IMR-90 (cell line): ENCODE measurements around the gene DISC1. TPM values are rescaled to one million over a fixed set of nuclear protein-coding genes. Genes with fewer than 3 reads are reported as not detected.

Experiments
- ATAC-seq: fragments of 200-7000 bp; cut with Tn5 transposase; 2 replicates; pipeline ENCODE4 v1.9.1; 2020; ENCODE audit warnings: low read depth, mild to moderate bottlenecking, moderate library complexity
- BruUV-seq: library from RNA; stranded (reverse); fragments of 400-500 nt; replicated peaks from 2 replicates; lab custom pipeline; 2021; lab: Mats Ljungman, UMichigan
- CTCF ChIA-PET: fragments of 300-600 bp; formaldehyde crosslinking; extraction: SDS; loops from one replicate; lab custom pipeline; 2021; ENCODE audit warnings: antibody characterized with exemption; lab: Yijun Ruan, JAX
- POLR2A ChIA-PET: fragments of 300-600 bp; sonication (Branson Sonifier 250); formaldehyde crosslinking; loops from one replicate; lab custom pipeline; 2022; ENCODE audit warnings: antibody characterized with exemption; ENCODE audit not compliant: unreplicated experiment; lab: Charles Lee
- DNase-seq: peaks from one replicate; pipeline ENCODE4 v3.0.0; 2013
- H2AFZ ChIP-seq: replicated peaks from 2 replicates; pipeline ENCODE3; 2013; ENCODE audit warnings: low read length, mild to moderate bottlenecking; ENCODE audit not compliant: poor library complexity
- H2AK5ac ChIP-seq: 2 replicates; pipeline ENCODE4 v1.6.1; 2013; ENCODE audit warnings: low read depth, low read length, inconsistent platforms
- H2AK9ac ChIP-seq: replicated peaks from 2 replicates; pipeline ENCODE3; 2013; ENCODE audit warnings: mild to moderate bottlenecking, low read depth, low read length, moderate library complexity; ENCODE audit not compliant: poor library complexity
- H2BK120ac ChIP-seq: 2 replicates; pipeline ENCODE4 v1.6.1; 2013; ENCODE audit warnings: low read depth, low read length, inconsistent platforms
- H2BK15ac ChIP-seq: 3 replicates; pipeline ENCODE4 v1.6.1; 2013; ENCODE audit warnings: low read depth, low read length, inconsistent platforms
- H2BK20ac ChIP-seq: 2 replicates; pipeline ENCODE4 v1.6.1; 2013; ENCODE audit warnings: low read depth, mild to moderate bottlenecking, inconsistent platforms, low read length, moderate library complexity
- H2BK5ac ChIP-seq: 2 replicates; pipeline ENCODE4 v1.6.1; 2013; ENCODE audit warnings: mild to moderate bottlenecking, low read depth, low read length, inconsistent platforms; ENCODE audit not compliant: poor library complexity, severe bottlenecking
- H3K14ac ChIP-seq: replicated peaks from 2 replicates; pipeline ENCODE4 v1.6.1; 2013; ENCODE audit warnings: low read depth, low read length, inconsistent platforms
- H3K18ac ChIP-seq: 2 replicates; pipeline ENCODE4 v1.6.1; 2013; ENCODE audit warnings: low read depth, low read length, control low read depth
- H3K23ac ChIP-seq: 2 replicates; pipeline ENCODE4 v1.6.1; 2013; ENCODE audit warnings: low read depth, low read length, inconsistent platforms
- H3K27ac ChIP-seq: 2 replicates; pipeline ENCODE4 v1.5.1; 2013; ENCODE audit warnings: mild to moderate bottlenecking, control low read depth, low read length; ENCODE audit not compliant: insufficient read depth
- H3K27me3 ChIP-seq: 2 replicates; pipeline ENCODE4 v1.6.1; 2013; ENCODE audit warnings: low read length; ENCODE audit not compliant: control insufficient read depth, insufficient read depth
- H3K36me3 ChIP-seq: 2 replicates; pipeline ENCODE4 v1.6.1; 2013; ENCODE audit warnings: low read length, mixed read lengths; ENCODE audit not compliant: control insufficient read depth, insufficient read depth
- H3K4ac ChIP-seq: 2 replicates; pipeline ENCODE4 v1.6.1; 2013; ENCODE audit warnings: low read depth, low read length, inconsistent platforms
- H3K4me1 ChIP-seq: 2 replicates; pipeline ENCODE4 v1.6.1; 2013; ENCODE audit warnings: low read length, mixed read lengths; ENCODE audit not compliant: control insufficient read depth, insufficient read depth
- H3K4me2 ChIP-seq: 2 replicates; pipeline ENCODE4 v1.6.1; 2013; ENCODE audit warnings: low read depth, mild to moderate bottlenecking, control low read depth, low read length, moderate library complexity
- H3K4me3 ChIP-seq: 2 replicates; pipeline ENCODE4 v1.5.1; 2013; ENCODE audit warnings: low read depth, mild to moderate bottlenecking, control low read depth, low read length, moderate library complexity; ENCODE audit not compliant: insufficient read depth
- H3K56ac ChIP-seq: 2 replicates; pipeline ENCODE4 v1.6.1; 2013; ENCODE audit warnings: low read length, inconsistent platforms; ENCODE audit not compliant: insufficient read depth; ENCODE audit errors: extremely low read depth
- H3K79me1 ChIP-seq, 2 experiments: 2 replicates each; pipeline ENCODE4 v1.6.1; 2013; ENCODE audit warnings: low read length in 2 of 2, inconsistent platforms in 1 of 2, low read depth in 1 of 2
- H3K9ac ChIP-seq: 2 replicates; pipeline ENCODE4 v1.6.1; 2013; ENCODE audit warnings: low read depth, low read length, control low read depth
- H3K9me1 ChIP-seq: 2 replicates; pipeline ENCODE4 v1.6.1; 2013; ENCODE audit warnings: low read length, inconsistent platforms; ENCODE audit not compliant: insufficient read depth
- H3K9me3 ChIP-seq: 2 replicates; pipeline ENCODE4 v1.6.1; 2013; ENCODE audit warnings: low read length; ENCODE audit not compliant: control insufficient read depth, insufficient read depth
- H4K20me1 ChIP-seq: 2 replicates; pipeline ENCODE4 v1.6.1; 2013; ENCODE audit warnings: low read length, inconsistent platforms; ENCODE audit not compliant: insufficient read depth
- H4K5ac ChIP-seq: 2 replicates; pipeline ENCODE4 v1.6.1; 2013; ENCODE audit warnings: mild to moderate bottlenecking, low read depth, low read length, control low read depth
- H4K8ac ChIP-seq, 2 experiments: 2 replicates each; pipeline ENCODE4 v1.6.1; 2013; ENCODE audit warnings: low read depth in 2 of 2, low read length in 2 of 2, control low read depth in 1 of 2, inconsistent platforms in 1 of 2
- H4K91ac ChIP-seq: 2 replicates; pipeline ENCODE4 v1.6.1; 2013; ENCODE audit warnings: low read depth, low read length, inconsistent platforms; ENCODE audit not compliant: insufficient read depth
- BHLHE40 ChIP-seq: fragments of 150-350 bp; IDR thresholded peaks from 2 replicates; pipeline ENCODE4 v1.6.1; 2016; ENCODE audit warnings: mild to moderate bottlenecking, low read depth, low read length
- CEBPB ChIP-seq: IDR thresholded peaks from 2 replicates; pipeline ENCODE4 v1.6.1; 2012; ENCODE audit warnings: low read depth, low read length, improper control_type of control experiment
- CHD1 ChIP-seq: IDR thresholded peaks from 2 replicates; pipeline ENCODE4 v1.6.1; 2012; ENCODE audit warnings: low read depth, low read length, improper control_type of control experiment
- ELK1 ChIP-seq: fragments of 150-350 bp; IDR thresholded peaks from 2 replicates; pipeline ENCODE4 v1.6.1; 2016; ENCODE audit warnings: low read depth, mild to moderate bottlenecking, low read length, moderate library complexity, borderline replicate concordance
- FOS ChIP-seq: fragments of 150-350 bp; IDR thresholded peaks from 2 replicates; pipeline ENCODE4 v1.6.1; 2016; ENCODE audit warnings: low read depth, low read length
- MAFK ChIP-seq: IDR thresholded peaks from 2 replicates; pipeline ENCODE4 v1.6.1; 2012; ENCODE audit warnings: low read depth, low read length, improper control_type of control experiment
- MAZ ChIP-seq: IDR thresholded peaks from 2 replicates; pipeline ENCODE4 v1.6.1; 2012; ENCODE audit warnings: low read depth, mild to moderate bottlenecking, low read length, improper control_type of control experiment, moderate library complexity, borderline replicate concordance
- MXI1 ChIP-seq: IDR thresholded peaks from 2 replicates; pipeline ENCODE4 v1.6.1; 2012; ENCODE audit warnings: low read depth, mild to moderate bottlenecking, low read length, moderate library complexity, borderline replicate concordance
- NFE2L2 ChIP-seq: fragments of 150-350 bp; IDR thresholded peaks from 2 replicates; pipeline ENCODE4 v1.6.1; 2016; ENCODE audit warnings: low read depth, mild to moderate bottlenecking, low read length
- POLR2A ChIP-seq: IDR thresholded peaks from 2 replicates; pipeline ENCODE4 v1.6.1; 2012; ENCODE audit warnings: mild to moderate bottlenecking, low read depth, low read length
- RAD21 ChIP-seq: IDR thresholded peaks from 2 replicates; pipeline ENCODE4 v1.6.1; 2012; ENCODE audit warnings: low read length, improper control_type of control experiment
- RCOR1 ChIP-seq: IDR thresholded peaks from 2 replicates; pipeline ENCODE4 v1.6.1; 2012; ENCODE audit warnings: mild to moderate bottlenecking, low read length, improper control_type of control experiment; ENCODE audit not compliant: insufficient replicate concordance
- RFX5 ChIP-seq: IDR thresholded peaks from 2 replicates; pipeline ENCODE4 v1.8.0; 2012; ENCODE audit warnings: low read depth, mild to moderate bottlenecking, low read length, moderate library complexity
- SMC3 ChIP-seq: fragments of 150-350 bp; IDR thresholded peaks from 2 replicates; pipeline ENCODE4 v1.6.1; 2016; ENCODE audit warnings: low read depth, mild to moderate bottlenecking, antibody characterized with exemption, low read length, moderate library complexity
- WGBS, 2 experiments: methylation state at CpG; one replicate each; pipeline versions ENCODE4 v1.1.5 to v1.1.7; 2013; ENCODE audit warnings: missing lambda C conversion rate in 2 of 2; ENCODE audit not compliant: insufficient read length in 1 of 2; ENCODE audit errors: extremely low coverage in 2 of 2; 5-methylcytosine and 5-hydroxymethylcytosine counted together
- dilution Hi-C: fragments of 300-500 bp; cut with HindIII; formaldehyde crosslinking; loops from one replicate; pipeline ENCODE4 v1.14.3; 2018; ENCODE audit warnings: low sequenced_read_pairs; ENCODE audit not compliant: unreplicated experiment
- in situ Hi-C: fragments of 300-500 bp; cut with MboI; formaldehyde crosslinking; loops from 3 replicates; pipeline ENCODE4 v1.14.3; 2019; ENCODE audit warnings: low sequenced_read_pairs, inconsistent platforms, mixed read lengths
- intact Hi-C: fragments of 100-400 bp; cut with micrococcal nuclease; formaldehyde crosslinking; loops from 2 replicates; pipeline ENCODE4 v1.10.0; 2022
- polyA plus RNA-seq, 3 experiments: library from polyadenylated mRNA; depleted of rRNA; stranded (reverse); fragments of >200 nt; gene quantifications; 2 replicates each; pipeline ENCODE4 v1.2.3, GENCODE V29; 2012; ENCODE audit warnings: low replicate concordance in 1 of 3
- total RNA-seq: library from RNA; depleted of rRNA; stranded (reverse); fragments of >200 nt; gene quantifications from 2 replicates; pipeline ENCODE4 v1.2.3, GENCODE V29; 2012
- TF ChIP-seq, protein P1 (sequence below): conservative IDR thresholded peaks from 2 replicates; pipeline ENCODE4 v1.5.1; 2012; ENCODE audit warnings: mild to moderate bottlenecking, low read depth, low read length, improper control_type of control experiment

DISC1 gene
- total and polyA plus RNA-seq, 2 of the 4 experiments (the other 2 are of a cell fraction) = 2.2 to 7.0 TPM

GRCh38 chr1:232012773-232013386, 386.3 kb downstream of the DISC1 start:
- Histone ChIP-seq H3K79me1 (no peaks in the 10 kb centered on the region), H3K27me3 (no peaks in the 10 kb centered on the region), H3K56ac (no peak overlapping the region), H3K4me2 (no peak overlapping the region; the same call in 1 of the 2 replicates), H2AFZ (peak overlapping the region; percentile 39), H3K4ac (peak overlapping the region; percentile 83), H4K5ac (0 out of 2 replicates have a peak overlapping the region, but pooled peaks have one; percentile 16), H4K91ac (peak overlapping the region; percentile 39; the same call in 1 of the 2 replicates), H3K9me3 (no peaks in the 10 kb centered on the region), H4K20me1 (no peaks in the 10 kb centered on the region), H2AK9ac (peak overlapping the region; percentile 31), H3K9me1 (peaks cover 4% of the 10 kb centered on the region), H3K23ac (peak overlapping the region; percentile 29; the same call in 1 of the 2 replicates), H3K18ac (peak overlapping the region; percentile 18; the same call in 1 of the 2 replicates), H2AK5ac (peak overlapping the region; percentile 40; the same call in 1 of the 2 replicates), H2BK5ac (no peak overlapping the region), H2BK120ac (peak overlapping the region; percentile 41), H3K36me3 (no peaks in the 10 kb centered on the region; the same call in 1 of the 2 replicates), H2BK20ac (peak overlapping the region; percentile 70), H3K4me3 (no peak overlapping the region), H2BK15ac (0 out of 3 replicates have a peak overlapping the region, but pooled peaks have one; percentile 40), H3K27ac (peak overlapping the region; percentile 2; the same call in 1 of the 2 replicates), H3K9ac (no peak overlapping the region), H3K4me1 (peaks cover 16% of the 10 kb centered on the region), H4K8ac (peak overlapping the region in 1 of 2 experiments; percentile 70; a peak in 2 of 4 replicates), H3K14ac (peak overlapping the region; percentile 65)
- BruUV-seq = no TSS peak
- CTCF ChIA-PET = no interaction called here
- ATAC-seq (peak; percentile 70), DNase-seq (peak; percentile 96)
- POLR2A ChIA-PET = no interaction called here
- in situ Hi-C loops = loop anchor here (10.0 kb wide), 1 partner anchor 602 kb away; no protein-coding TSS in a partner anchor
- dilution Hi-C loops = no loop called here
- intact Hi-C loops = loop anchor here (1.0 to 10.0 kb wide), 2 partner anchors 97 to 612 kb away; no protein-coding TSS in a partner anchor
- WGBS, 2 experiments = 20% methylated on average over 1 of the region's 10 CpGs; no CpG with 5 or more reads in 1 of the 2 experiments
- TF ChIP-seq NFE2L2 (peak; percentile 43; the same call in 1 of the 2 replicates), RFX5 (no peak), RCOR1 (no peak), POLR2A (no peak), MXI1 (no peak), CEBPB (peak; percentile 68), RAD21 (no peak), SMC3 (no peak), FOS (peak; percentile 72; the same call in 1 of the 2 replicates), BHLHE40 (peak; percentile 35; the same call in 1 of the 2 replicates), MAZ (no peak), MAFK (no peak), ELK1 (no peak), CHD1 (no peak)
- TF ChIP-seq, protein P1, sequence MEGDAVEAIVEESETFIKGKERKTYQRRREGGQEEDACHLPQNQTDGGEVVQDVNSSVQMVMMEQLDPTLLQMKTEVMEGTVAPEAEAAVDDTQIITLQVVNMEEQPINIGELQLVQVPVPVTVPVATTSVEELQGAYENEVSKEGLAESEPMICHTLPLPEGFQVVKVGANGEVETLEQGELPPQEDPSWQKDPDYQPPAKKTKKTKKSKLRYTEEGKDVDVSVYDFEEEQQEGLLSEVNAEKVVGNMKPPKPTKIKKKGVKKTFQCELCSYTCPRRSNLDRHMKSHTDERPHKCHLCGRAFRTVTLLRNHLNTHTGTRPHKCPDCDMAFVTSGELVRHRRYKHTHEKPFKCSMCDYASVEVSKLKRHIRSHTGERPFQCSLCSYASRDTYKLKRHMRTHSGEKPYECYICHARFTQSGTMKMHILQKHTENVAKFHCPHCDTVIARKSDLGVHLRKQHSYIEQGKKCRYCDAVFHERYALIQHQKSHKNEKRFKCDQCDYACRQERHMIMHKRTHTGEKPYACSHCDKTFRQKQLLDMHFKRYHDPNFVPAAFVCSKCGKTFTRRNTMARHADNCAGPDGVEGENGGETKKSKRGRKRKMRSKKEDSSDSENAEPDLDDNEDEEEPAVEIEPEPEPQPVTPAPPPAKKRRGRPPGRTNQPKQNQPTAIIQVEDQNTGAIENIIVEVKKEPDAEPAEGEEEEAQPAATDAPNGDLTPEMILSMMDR = no peak
